Kidney (tissue), 14 donors: ENCODE data around the gene ATP1B1. TPM values are rescaled to one million over a fixed set of nuclear protein-coding genes. Genes with fewer than 3 reads are reported as not detected.

Source experiments
- DNase-seq, 5 donors: peaks; one replicate each; pipeline ENCODE4 v3.0.0-alpha.2; 2013 to 2020
- FAIRE-seq: peaks from 2 replicates; lab custom pipeline; 2012; peaks lifted over from hg19 to GRCh38; lab: Jason Lieb, UNC
- H3K27ac ChIP-seq, 2 donors: one replicate each; pipeline ENCODE4 v1.7.0; 2013; ENCODE audit warnings: low read depth in 2 of 2, low read length in 2 of 2, inconsistent platforms in 1 of 2
- H3K27me3 ChIP-seq: one replicate; pipeline ENCODE4 v1.7.1; 2013; ENCODE audit warnings: low read length, inconsistent platforms; ENCODE audit not compliant: control insufficient read depth, insufficient read depth
- H3K36me3 ChIP-seq, 3 donors: one replicate each; pipeline versions ENCODE4 v1.7.0 to v1.7.1; 2013; ENCODE audit warnings: low read length in 3 of 3, control low read depth in 1 of 3, inconsistent platforms in 1 of 3; ENCODE audit not compliant: insufficient read depth in 3 of 3, control insufficient read depth in 2 of 3
- H3K4me1 ChIP-seq, 3 donors: one replicate each; pipeline versions ENCODE4 v1.7.0 to v1.7.1; 2013; ENCODE audit warnings: low read length in 3 of 3, inconsistent platforms in 1 of 3, low read depth in 1 of 3; ENCODE audit not compliant: control insufficient read depth in 2 of 3, insufficient read depth in 2 of 3
- H3K4me3 ChIP-seq, 3 donors: one replicate each; pipeline versions ENCODE4 v1.7.0 to v1.8.1; 2013; ENCODE audit warnings: low read length in 3 of 3, control low read depth in 1 of 3, inconsistent platforms in 1 of 3
- H3K9ac ChIP-seq, 3 donors: one replicate each; pipeline versions ENCODE4 v1.7.0 to v1.7.1; 2013; ENCODE audit warnings: low read length in 3 of 3, control low read depth in 1 of 3, inconsistent platforms in 1 of 3
- H3K9me3 ChIP-seq, 3 donors: one replicate each; pipeline versions ENCODE4 v1.7.0 to v1.7.1; 2013; ENCODE audit warnings: low read length in 3 of 3, control low read depth in 1 of 3, inconsistent platforms in 1 of 3; ENCODE audit not compliant: control insufficient read depth in 2 of 3, insufficient read depth in 1 of 3
- CTCF ChIP-seq: IDR thresholded peaks from 3 replicates; pipeline ENCODE4 v1.5.1; 2012; ENCODE audit warnings: mild to moderate bottlenecking, moderate library complexity, borderline replicate concordance; ENCODE audit not compliant: insufficient read depth; ENCODE audit errors: extremely low read depth
- intact Hi-C: fragments of 100-400 bp; cut with DNase I; formaldehyde crosslinking; loops from one replicate; pipeline ENCODE4 v1.11.1; 2022
- polyA plus RNA-seq: library from polyadenylated mRNA; stranded (reverse); fragments of 350-450 nt; fragmentation: Illumina TruSeq; extraction: RNeasy Lipid Tissue Mini Kit (QIAGEN cat#74804); gene quantifications from one replicate; pipeline ENCODE4 v1.2.3, GENCODE V29; 2014; ENCODE audit warnings: low read depth, low replicate concordance; ENCODE audit not compliant: insufficient read depth
- total RNA-seq: library from RNA; stranded (reverse); fragmentation: NEBNext Ultra II Directional; extraction: Animal tissue kit (Norgen Biotek cat#: 25700); gene quantifications from one replicate; pipeline ENCODE4 v1.2.1, GENCODE V29; 2021
- donor health status: control.
- donor health status: control.
- donor health status: control.
- donor health status: control.
- donor health status: control.
- donor health status: DM: yes; HTN: yes; CAD: no.
- donor health status: Normal renal cell carcinoma (clear cell type).

ATP1B1 gene
- total and polyA plus RNA-seq, 2 donors from 2014 or later, result 686 to 1,441 TPM

- FAIRE-seq (no peak), DNase-seq (no peak)
- Histone ChIP-seq H3K9ac (no peak overlapping the region), H3K36me3 (no peaks in the 10 kb centered on the region), H3K4me3 (no peak overlapping the region), H3K4me1 (no peaks in the 10 kb centered on the region), H3K27ac (no peak overlapping the region), H3K27me3 (no peaks in the 10 kb centered on the region), H3K9me3 (no peaks in the 10 kb centered on the region)
- no peak for TF ChIP-seq CTCF
- intact Hi-C loops, result no loop called here
These were observed 33.4 kb upstream of the ATP1B1 start for GRCh38 chr1:169072945-169073725.

GRCh38 chr1:169078163-169078883 is 28.2 kb upstream of the ATP1B1 start:
- peaks cover 0 to 4% (median 0%) of the 10 kb centered on the region in 3 donors for H3K4me1 ChIP-seq

GRCh38 chr1:169081503-169082123 is 24.9 kb upstream of the ATP1B1 start:
- no peak for TF ChIP-seq CTCF
- Histone ChIP-seq H3K27ac (no peak overlapping the region), H3K27me3 (no peaks in the 10 kb centered on the region), H3K9ac (no peak overlapping the region), H3K4me3 (no peak overlapping the region), H3K4me1 (peaks cover 0 to 4% (median 0%) of the 10 kb centered on the region in 3 donors), H3K9me3 (no peaks in the 10 kb centered on the region), H3K36me3 (no peaks in the 10 kb centered on the region)
- FAIRE-seq (no peak), DNase-seq (no peak)
- intact Hi-C loops, result no loop called here

More at GRCh38 chr1:169078163-169078883, 28.2 kb upstream of the ATP1B1 start:
- peak in 2 of 5 donors; percentile 21 to 33 for DNase-seq
- intact Hi-C loops, result no loop called here
- Histone ChIP-seq H3K9ac (no peak overlapping the region), H3K27ac (no peak overlapping the region), H3K36me3 (no peaks in the 10 kb centered on the region), H3K27me3 (no peaks in the 10 kb centered on the region), H3K9me3 (no peaks in the 10 kb centered on the region), H3K4me3 (no peak overlapping the region)
- no peak for FAIRE-seq
- no peak for TF ChIP-seq CTCF
